H9 (cell line): ENCODE results near the gene CEBPG. TPM values are rescaled to one million over a fixed set of nuclear protein-coding genes. Genes with fewer than 3 reads are reported as not detected.
A peak's percentile ranks its signal among the peaks of the same experiment; 100 is the strongest.

Experiments used
- DNase-seq: peaks from one replicate; pipeline ENCODE4 v3.0.0-alpha.2; 2017
- H2AFZ ChIP-seq: one replicate; pipeline ENCODE4 v1.6.1; 2013; ENCODE audit warnings: mild to moderate bottlenecking, low read length, control low read depth, moderate library complexity
- H2AK5ac ChIP-seq: 2 replicates; pipeline ENCODE4 v1.6.1; 2013; ENCODE audit warnings: low read length, control low read depth, mixed read lengths; ENCODE audit not compliant: insufficient read length
- H2BK120ac ChIP-seq: one replicate; pipeline ENCODE4 v1.6.1; 2013; ENCODE audit warnings: low read depth, mild to moderate bottlenecking, low read length, control low read depth, inconsistent platforms; ENCODE audit not compliant: poor library complexity, severe bottlenecking
- H2BK12ac ChIP-seq: 2 replicates; pipeline ENCODE4 v1.6.1; 2013; ENCODE audit warnings: low read length, control low read depth, mixed read lengths, low read depth; ENCODE audit not compliant: insufficient read length
- H2BK15ac ChIP-seq: 2 replicates; pipeline ENCODE4 v1.6.1; 2013; ENCODE audit warnings: low read depth, low read length, control low read depth
- H2BK20ac ChIP-seq: one replicate; pipeline ENCODE4 v1.6.1; 2013; ENCODE audit warnings: low read depth, mild to moderate bottlenecking, low read length, control low read depth, inconsistent platforms; ENCODE audit not compliant: poor library complexity, severe bottlenecking
- H2BK5ac ChIP-seq: 2 replicates; pipeline ENCODE4 v1.6.1; 2013; ENCODE audit warnings: low read length, control low read depth, mixed read lengths; ENCODE audit not compliant: insufficient read length
- H3K14ac ChIP-seq: 2 replicates; pipeline ENCODE4 v1.6.1; 2013; ENCODE audit warnings: low read length, control low read depth; ENCODE audit not compliant: insufficient read depth
- H3K18ac ChIP-seq: 2 replicates; pipeline ENCODE4 v1.6.1; 2013; ENCODE audit warnings: low read depth, mild to moderate bottlenecking, mixed read lengths, low read length, control low read depth; ENCODE audit not compliant: insufficient read length
- H3K23ac ChIP-seq: 2 replicates; pipeline ENCODE4 v1.6.1; 2013; ENCODE audit warnings: low read length, control low read depth, mixed read lengths, low read depth; ENCODE audit not compliant: insufficient read length
- H3K23me2 ChIP-seq: 2 replicates; pipeline ENCODE4 v1.6.1; 2013; ENCODE audit warnings: low read depth, mild to moderate bottlenecking, mixed read lengths, low read length, control low read depth; ENCODE audit not compliant: insufficient read length, poor library complexity, severe bottlenecking
- H3K27ac ChIP-seq: 2 replicates; pipeline ENCODE4 v1.5.1; 2013; ENCODE audit warnings: low read length, control low read depth, mixed read lengths, low read depth; ENCODE audit not compliant: insufficient read length
- H3K27me3 ChIP-seq: 2 replicates; pipeline ENCODE4 v1.6.1; 2013; ENCODE audit warnings: low read length, control low read depth, inconsistent platforms; ENCODE audit not compliant: insufficient read depth
- H3K4ac ChIP-seq: 2 replicates; pipeline ENCODE4 v1.6.1; 2013; ENCODE audit warnings: low read depth, mild to moderate bottlenecking, control low read depth, inconsistent platforms, low read length, moderate library complexity
- H3K4me1 ChIP-seq: 2 replicates; pipeline ENCODE4 v1.6.1; 2013; ENCODE audit warnings: low read length, control low read depth, inconsistent platforms; ENCODE audit not compliant: insufficient read depth
- H3K4me2 ChIP-seq: 2 replicates; pipeline ENCODE4 v1.6.1; 2013; ENCODE audit warnings: low read length, control low read depth, mixed read lengths; ENCODE audit not compliant: insufficient read length, insufficient read depth
- H3K56ac ChIP-seq: 2 replicates; pipeline ENCODE4 v1.6.1; 2013; ENCODE audit warnings: low read depth, mild to moderate bottlenecking, mixed read lengths, low read length, control low read depth; ENCODE audit not compliant: insufficient read length
- H3K79me1 ChIP-seq: 2 replicates; pipeline ENCODE4 v1.6.1; 2013; ENCODE audit warnings: low read depth, mild to moderate bottlenecking, moderate library complexity, low read length, control low read depth, inconsistent platforms; ENCODE audit not compliant: insufficient read depth, poor library complexity, severe bottlenecking
- H3K79me2 ChIP-seq: 2 replicates; pipeline ENCODE4 v1.6.1; 2013; ENCODE audit warnings: low read length, control low read depth, inconsistent platforms; ENCODE audit not compliant: insufficient read depth
- H3K9ac ChIP-seq: 2 replicates; pipeline ENCODE4 v1.6.1; 2013; ENCODE audit warnings: low read length, control low read depth, mixed read lengths; ENCODE audit not compliant: insufficient read length; ENCODE audit errors: extremely low read depth
- H3K9me3 ChIP-seq: one replicate; pipeline ENCODE4 v1.6.1; 2013; ENCODE audit warnings: low read depth, low read length, inconsistent platforms; ENCODE audit not compliant: control insufficient read depth
- H3T11ph ChIP-seq: one replicate; pipeline ENCODE4 v1.6.1; 2013; ENCODE audit warnings: mild to moderate bottlenecking, low read length, control low read depth, inconsistent platforms
- H4K20me1 ChIP-seq: one replicate; pipeline ENCODE4 v1.6.1; 2013; ENCODE audit not compliant: control insufficient read depth, insufficient read length, insufficient read depth
- H4K5ac ChIP-seq: 2 replicates; pipeline ENCODE4 v1.6.1; 2013; ENCODE audit warnings: low read depth, mild to moderate bottlenecking, mixed read lengths, low read length, control low read depth; ENCODE audit not compliant: insufficient read length
- H4K8ac ChIP-seq: replicated peaks from 2 replicates; pipeline ENCODE4 v1.6.1; 2013; ENCODE audit warnings: low read length, control low read depth, mixed read lengths, low read depth; ENCODE audit not compliant: insufficient read length
- H4K91ac ChIP-seq: 2 replicates; pipeline ENCODE4 v1.6.1; 2013; ENCODE audit warnings: low read depth, mild to moderate bottlenecking, moderate library complexity, mixed read lengths, low read length, control low read depth; ENCODE audit not compliant: insufficient read length
- H3K27ac Mint-ChIP-seq, 3 experiments: 2 replicates in 2 of 3; 3 replicates in 1 of 3; pipeline ENCODE4 v1.8.0; 2020 to 2021; ENCODE audit warnings: mixed read lengths in 3 of 3, mild to moderate bottlenecking in 1 of 3, moderate library complexity in 1 of 3
- H3K27me3 Mint-ChIP-seq: 2 replicates; pipeline ENCODE4 v1.8.0; 2021; ENCODE audit warnings: low read depth, mild to moderate bottlenecking, moderate library complexity, mixed read lengths
- H3K36me3 Mint-ChIP-seq, 3 experiments: 2 replicates in 2 of 3; 3 replicates in 1 of 3; pipeline ENCODE4 v1.8.0; 2020 to 2021; ENCODE audit warnings: low read depth in 3 of 3, mixed read lengths in 3 of 3; ENCODE audit not compliant: insufficient read depth in 1 of 3
- H3K4me1 Mint-ChIP-seq, 2 experiments: 2 replicates each; pipeline ENCODE4 v1.8.0; 2020; ENCODE audit warnings: mixed read lengths in 2 of 2
- H3K4me3 Mint-ChIP-seq, 2 experiments: 2 replicates in 1 of 2; 3 replicates in 1 of 2; pipeline ENCODE4 v1.8.0; 2020 to 2021; ENCODE audit warnings: mild to moderate bottlenecking in 2 of 2, mixed read lengths in 2 of 2, moderate library complexity in 1 of 2
- H3K9me3 Mint-ChIP-seq, 2 experiments: 2 replicates in 1 of 2; 3 replicates in 1 of 2; pipeline ENCODE4 v1.8.0; 2020; ENCODE audit warnings: mild to moderate bottlenecking in 2 of 2, mixed read lengths in 2 of 2, moderate library complexity in 1 of 2
- CTCF ChIP-seq: fragments of 200-600 bp; sonication (generic); conservative IDR thresholded peaks from 3 replicates; pipeline ENCODE4 v1.8.0; 2021; ENCODE audit warnings: antibody characterized with exemption, mild to moderate bottlenecking
- WGBS: extraction: QIAGEN DNeasy Blood & Tissue Kit; methylation state at CpG from one replicate; pipeline ENCODE4 v1.1.7; 2013; ENCODE audit warnings: missing lambda C conversion rate, low lambda C conversion rate, mixed read lengths; ENCODE audit not compliant: insufficient read length; ENCODE audit errors: extremely low coverage; 5-methylcytosine and 5-hydroxymethylcytosine counted together
- total RNA-seq: library from RNA; stranded (reverse); gene quantifications from 2 replicates; pipeline ENCODE4 v1.2.1, GENCODE V29; 2021

Gene CEBPG
- total RNA-seq, 1 experiment from 2014 or later, result 33.7 TPM

- no peak overlapping the region for H3K27ac ChIP-seq
- H3K4me1 Mint-ChIP-seq, result peaks cover 60 to 61% of the 10 kb centered on the region in 2 experiments
- peaks cover 2% of the 10 kb centered on the region for H4K20me1 ChIP-seq
Observed at GRCh38 chr19:33376941-33377557, 3.5 kb downstream of the CEBPG start.

More at GRCh38 chr19:33376941-33377557, 3.5 kb downstream of the CEBPG start:
- no peak overlapping the region for H3T11ph ChIP-seq
- no peak overlapping the region for H2BK20ac ChIP-seq
- no CpG with 5 or more reads among the region's 7 CpGs for WGBS
- H4K5ac ChIP-seq, result no peak overlapping the region
- no peak overlapping the region for H2AK5ac ChIP-seq
- H3K23me2 ChIP-seq, result peaks cover 11% of the 10 kb centered on the region
- H2AFZ ChIP-seq, result no peak overlapping the region
- no peak overlapping the region for H3K4ac ChIP-seq
- Mint-ChIP-seq H3K27ac (no peak overlapping the region; a peak in 1 of 7 replicates), H3K27me3 (0 out of 2 replicates have a peak, but pooled peaks cover 2% of the 10 kb centered on the region), H3K4me3 (peak overlapping the region in 1 of 2 experiments; percentile 30; a peak in 2 of 5 replicates), H3K9me3 (0 out of 5 replicates have a peak, but pooled peaks cover 0 to 3% of the 10 kb centered on the region in 2 experiments), H3K36me3 (peaks cover 13 to 21% (median 13%) of the 10 kb centered on the region in 3 experiments)
- H3K27me3 ChIP-seq, result no peaks in the 10 kb centered on the region
- no peak overlapping the region for H3K23ac ChIP-seq
- no peak overlapping the region for H3K56ac ChIP-seq
- H2BK15ac ChIP-seq, result no peak overlapping the region
- no peak for DNase-seq
- H4K8ac ChIP-seq, result no peak overlapping the region
- H3K18ac ChIP-seq, result no peak overlapping the region
- no peak overlapping the region for H2BK5ac ChIP-seq
- TF ChIP-seq CTCF, result no peak
- no peak overlapping the region for H3K14ac ChIP-seq
- no peak overlapping the region for H4K91ac ChIP-seq
- peaks cover 34% of the 10 kb centered on the region; the same call in 1 of the 2 replicates for H3K79me2 ChIP-seq
- peaks cover 4% of the 10 kb centered on the region; the same call in 1 of the 2 replicates for H3K4me1 ChIP-seq
- no peak overlapping the region for H3K9ac ChIP-seq
- no peak overlapping the region for H3K4me2 ChIP-seq
- peaks cover 6% of the 10 kb centered on the region for H3K79me1 ChIP-seq
- H2BK12ac ChIP-seq, result no peak overlapping the region
- H2BK120ac ChIP-seq, result no peak overlapping the region
- H3K9me3 ChIP-seq, result no peaks in the 10 kb centered on the region
